Activated CD4-positive, CD25-positive, alpha-beta regulatory T cell treated with anti-CD3 and anti-CD28 coated beads, Interleukin-2, amount 50 U/mL, for 24 hours (primary cell): ENCODE measurements around the gene ATP10A.

Experiments
- ATAC-seq, 2 donors: fragments of 150-1000 bp; cut with Tn5 transposase; one replicate each; pipeline ENCODE4 v1.10.0; 2021; ENCODE audit warnings: mild to moderate bottlenecking in 1 of 2, moderate library complexity in 1 of 2

Gene ATP10A

DNA sequence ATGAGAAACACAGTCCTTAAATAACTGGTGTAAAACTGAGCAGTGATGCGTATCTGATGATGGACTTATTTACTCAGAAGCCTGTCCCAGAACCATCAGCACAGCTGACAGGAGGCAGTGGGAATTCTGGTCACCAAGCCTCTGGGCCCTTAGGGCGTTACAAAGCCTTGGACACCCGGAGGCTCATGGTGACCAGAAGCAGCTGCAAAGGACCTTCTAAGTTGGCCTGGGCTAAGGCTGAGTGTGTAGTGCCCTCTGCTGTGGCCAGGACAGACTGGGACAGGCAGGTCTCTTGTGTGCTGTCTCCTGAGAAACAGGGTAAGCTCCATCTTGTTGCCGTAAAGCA is 168.9 kb downstream of the ATP10A start:
- no peak for ATAC-seq

DNA sequence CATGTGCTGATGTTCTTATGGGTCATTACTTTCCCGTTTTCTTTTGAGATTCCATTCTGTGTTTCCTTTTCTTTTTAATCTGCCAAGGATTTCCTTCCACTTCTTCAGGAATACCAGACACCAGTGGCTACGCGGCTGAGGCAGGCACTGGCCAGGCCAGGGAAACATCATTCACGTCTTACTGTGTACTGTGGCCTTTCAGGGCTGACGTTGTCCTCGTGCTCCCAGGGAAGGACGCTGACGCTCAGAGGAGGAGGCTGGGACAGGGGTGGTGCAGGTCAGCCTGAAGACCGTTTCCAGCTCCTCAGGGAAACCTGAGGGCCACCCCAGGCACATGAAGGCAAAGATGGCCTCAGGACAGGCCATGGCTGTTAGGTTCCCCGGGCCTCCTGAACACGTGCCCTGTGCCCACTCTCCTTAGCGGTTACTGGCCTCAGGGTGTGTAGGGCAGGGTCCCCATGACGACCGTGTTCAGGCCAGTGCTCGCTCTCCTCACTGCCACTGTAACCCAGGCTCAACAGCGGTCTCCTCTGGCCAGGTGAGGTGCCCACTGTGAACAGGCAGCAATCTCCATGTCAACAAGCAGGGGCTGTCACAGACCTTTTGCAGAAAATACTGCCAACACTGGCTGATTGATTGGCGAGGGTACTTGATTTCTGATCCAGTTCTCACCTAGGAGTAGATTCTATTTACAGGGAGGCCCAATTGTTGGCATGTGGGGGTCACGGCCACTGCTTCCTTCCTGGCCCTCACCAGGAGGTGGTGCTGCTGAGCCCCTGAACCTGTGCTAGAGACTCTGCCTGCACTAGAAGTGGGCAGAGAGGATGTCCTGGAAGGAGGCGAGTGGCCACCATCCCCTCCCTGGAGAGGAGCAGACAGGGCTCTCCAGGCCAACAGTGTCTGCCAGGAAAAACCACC is 169.5 kb downstream of the ATP10A start:
- no peak for ATAC-seq

DNA sequence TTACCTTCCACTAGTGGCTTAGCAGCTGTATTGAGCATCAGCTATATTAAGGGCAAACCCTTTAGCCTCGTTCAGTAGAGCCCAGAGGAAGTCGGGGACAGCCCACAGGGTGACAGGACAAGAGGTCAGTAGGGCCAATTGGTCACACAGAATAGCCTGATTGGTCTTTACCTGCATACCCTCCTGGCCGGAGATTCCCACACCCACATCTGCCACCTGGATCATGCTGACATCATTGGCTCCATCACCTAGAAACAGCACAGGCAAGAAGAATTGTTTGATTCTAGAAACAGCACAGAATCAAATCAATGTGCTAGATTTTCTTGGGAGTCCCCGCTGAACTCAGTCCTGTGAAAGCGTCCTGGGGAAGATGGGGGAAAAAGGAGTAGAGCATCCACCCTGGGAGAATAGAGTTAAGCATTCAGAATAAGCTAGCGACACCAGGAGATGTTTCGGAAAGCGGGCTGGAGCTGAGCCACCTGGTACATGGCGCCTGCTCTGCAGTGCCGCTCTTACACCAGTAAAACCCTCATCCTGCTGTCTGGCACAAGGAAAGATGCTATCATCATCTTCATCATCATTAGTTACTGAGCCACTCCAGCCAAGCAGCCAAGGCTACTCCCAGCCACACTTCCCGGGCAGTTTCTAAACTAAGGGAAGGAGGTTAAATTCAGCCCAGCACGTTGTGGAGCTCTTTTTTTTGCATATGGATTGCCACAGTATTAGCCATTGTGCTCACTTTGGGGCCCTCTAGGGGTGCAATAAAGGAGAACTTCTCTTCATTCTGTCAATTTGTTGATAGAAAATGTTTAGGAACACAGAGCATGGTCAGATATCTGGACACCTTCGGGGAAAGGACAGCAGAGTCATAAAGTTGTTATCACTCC is 171.3 kb downstream of the ATP10A start:
- no peak for ATAC-seq

DNA sequence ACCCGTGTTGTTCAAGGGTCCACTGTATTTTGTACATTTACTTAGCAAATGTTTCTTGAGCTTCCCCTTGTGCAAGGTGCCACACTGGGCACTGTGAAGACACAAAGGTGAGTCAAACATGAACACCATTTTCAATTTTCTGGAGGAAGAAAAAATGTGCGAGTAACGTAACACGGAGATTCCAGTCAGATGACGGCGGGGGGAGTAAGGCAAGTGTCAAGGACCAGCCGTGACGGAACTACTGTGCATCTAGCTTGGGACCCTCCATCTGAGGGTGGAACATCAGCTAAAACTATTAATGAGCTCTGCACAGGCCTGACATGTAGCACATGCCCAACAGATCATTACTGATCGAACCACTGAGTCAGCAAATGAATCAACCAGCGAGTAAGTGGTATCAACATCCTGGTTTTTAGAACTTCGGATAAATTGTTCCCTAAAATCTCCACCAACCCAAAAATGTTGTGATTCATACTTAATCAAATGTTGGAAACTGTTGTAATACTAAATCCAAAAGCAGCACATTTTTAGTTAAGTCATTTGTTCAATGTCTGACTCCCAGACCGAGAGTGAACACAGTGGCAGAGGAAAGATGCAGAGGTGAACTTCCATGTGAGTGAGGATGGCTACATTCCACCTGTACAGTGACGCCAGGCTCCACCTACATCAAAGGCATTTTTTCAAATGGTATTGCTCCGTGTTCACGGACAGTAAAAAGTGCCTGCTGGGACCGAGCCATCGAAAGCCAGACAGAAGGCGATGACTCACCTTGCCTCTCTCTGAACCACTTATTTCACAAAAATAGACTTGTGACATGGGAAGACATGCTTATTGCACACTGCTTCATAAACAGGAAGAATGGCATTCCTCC is 172.2 kb downstream of the ATP10A start:
- no peak for ATAC-seq

DNA sequence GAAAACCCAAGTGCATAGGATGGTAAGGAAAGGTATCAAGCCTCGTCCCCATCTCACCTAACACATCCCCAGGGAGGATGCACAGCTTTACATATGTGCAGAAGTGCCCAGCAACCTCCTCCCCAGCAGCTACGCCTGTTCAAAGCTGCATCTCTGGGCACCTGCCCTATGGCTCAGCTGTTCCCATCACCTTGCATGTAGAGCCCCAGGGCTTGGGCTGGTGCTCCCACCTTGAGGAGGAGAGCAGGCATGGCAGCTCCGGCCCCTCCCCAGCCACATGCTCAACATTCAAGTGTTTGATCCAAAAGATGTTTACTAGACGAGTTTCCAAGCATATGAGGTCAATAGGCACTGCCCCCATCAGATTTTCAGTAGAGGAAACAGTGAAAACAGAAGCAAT is 173.5 kb downstream of the ATP10A start:
- ATAC-seq = no peak

DNA sequence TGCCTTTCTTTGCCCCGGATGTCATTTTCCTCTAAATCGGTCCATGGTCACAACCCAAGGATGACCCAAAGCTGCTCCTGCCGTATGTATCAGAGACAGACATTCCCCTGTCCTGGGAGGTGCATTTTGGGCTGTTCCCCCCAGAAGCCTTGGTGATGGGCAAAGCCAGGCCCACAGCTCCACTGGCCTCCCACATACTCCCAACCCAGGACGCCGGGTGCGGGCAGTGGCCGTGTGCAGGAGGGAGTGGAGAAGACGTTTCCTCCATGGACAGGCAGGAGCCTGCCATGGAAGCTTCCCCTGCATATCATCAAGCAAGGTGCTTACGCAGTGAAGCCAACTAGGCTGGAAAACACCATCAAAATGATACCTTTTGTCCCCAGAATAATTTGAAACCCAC is 175.0 kb downstream of the ATP10A start:
- ATAC-seq = no peak

DNA sequence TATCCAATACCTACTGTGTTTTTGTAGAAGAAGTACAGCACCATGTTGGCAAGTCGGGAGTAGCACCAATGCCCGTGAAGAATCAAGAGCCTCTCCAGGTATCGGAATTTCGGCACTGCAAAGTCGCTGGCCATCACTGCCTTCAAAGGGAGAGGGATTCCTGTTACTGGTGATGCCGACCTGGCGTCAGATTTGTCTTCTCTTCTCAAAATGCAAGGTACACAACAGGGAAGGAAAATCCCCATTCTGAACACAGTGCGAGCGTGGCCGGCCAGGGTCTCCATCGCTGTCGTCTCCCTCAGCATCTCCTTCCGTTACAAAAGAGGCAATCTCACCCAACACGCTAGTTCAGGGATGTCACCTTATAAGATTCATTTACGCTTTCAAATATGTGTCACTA is 175.4 kb downstream of the ATP10A start:
- no peak for ATAC-seq

DNA sequence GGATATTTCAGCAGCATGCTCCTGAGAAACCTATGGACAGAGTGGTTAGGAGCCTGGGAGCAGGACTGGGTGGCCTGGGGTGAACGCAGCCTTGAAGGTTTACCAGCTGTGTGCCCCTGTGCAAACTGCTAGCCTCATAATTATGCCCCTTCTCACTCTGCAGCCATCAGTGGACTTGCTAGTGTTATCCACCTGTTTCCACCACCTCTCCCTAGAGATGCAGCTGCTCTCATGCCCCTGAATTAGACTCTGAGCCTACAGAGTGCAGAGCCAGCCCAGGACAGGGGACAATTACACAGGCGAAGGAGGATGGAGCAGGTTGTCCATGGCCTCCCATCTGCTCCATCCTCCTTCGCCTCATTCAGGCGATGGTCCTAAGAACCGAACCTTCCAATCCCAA is 175.9 kb downstream of the ATP10A start:
- no peak for ATAC-seq

DNA sequence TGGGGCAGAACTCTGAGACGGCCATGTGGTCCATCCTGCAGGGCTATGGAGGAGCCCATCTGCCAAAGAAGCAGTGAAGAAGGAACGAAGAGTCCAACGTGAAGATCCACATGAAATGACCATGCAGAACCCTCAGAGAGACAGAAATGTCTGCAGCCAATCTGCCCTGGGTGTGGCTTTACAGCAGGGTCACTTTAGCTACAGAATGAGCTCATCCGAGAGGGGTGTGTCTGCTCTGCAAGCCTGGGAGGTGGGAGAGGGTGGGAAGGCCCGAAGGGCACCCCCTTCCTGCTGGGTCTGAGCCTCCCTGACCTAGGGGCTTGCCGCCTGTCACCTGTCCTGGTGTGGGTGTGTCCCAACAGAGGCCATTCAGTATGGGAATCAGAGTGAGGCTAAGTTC is 176.3 kb downstream of the ATP10A start:
- no peak for ATAC-seq

DNA sequence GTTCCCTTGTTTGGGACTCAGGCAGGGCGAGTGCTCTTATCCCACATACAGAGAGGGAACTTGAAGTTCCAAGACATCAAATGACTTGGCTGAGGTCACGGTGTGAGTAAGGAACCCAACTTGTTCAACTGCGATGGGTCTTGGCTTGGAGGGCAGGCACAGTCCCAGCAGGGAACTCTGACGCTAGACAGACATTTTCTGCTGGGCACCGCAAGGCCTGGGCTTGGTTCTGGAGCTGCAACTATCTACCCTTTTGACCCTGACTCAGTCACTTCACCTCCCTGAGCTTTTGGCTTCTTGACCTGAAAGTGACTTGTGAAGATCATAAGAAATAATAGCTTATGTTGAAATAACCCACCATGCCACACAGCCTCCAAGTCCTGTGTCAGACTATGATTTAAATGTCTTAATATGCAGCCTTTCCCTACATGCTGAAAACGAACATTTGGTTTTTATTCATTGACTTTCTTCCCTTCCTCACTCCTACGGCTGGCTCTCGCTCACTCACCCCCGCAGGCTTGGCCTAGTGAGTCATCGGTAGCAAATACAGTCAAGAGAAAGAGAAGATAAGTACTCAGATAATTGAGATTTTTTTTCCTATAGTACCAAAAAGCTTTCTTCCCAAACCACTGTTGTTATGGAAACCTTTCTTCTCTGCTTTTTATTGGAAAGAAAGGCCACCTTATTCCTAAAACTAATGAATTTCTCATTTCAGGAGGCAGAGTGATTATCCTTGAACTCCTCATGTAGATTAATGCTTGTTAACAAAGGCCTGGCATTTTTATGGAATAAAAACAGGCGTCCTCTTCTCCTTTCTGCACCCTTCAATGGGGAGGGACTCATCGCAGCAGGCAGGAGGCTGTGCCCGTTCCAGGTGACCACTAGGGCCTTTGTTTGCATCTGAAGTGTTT is 178.4 kb downstream of the ATP10A start:
- ATAC-seq = no peak

DNA sequence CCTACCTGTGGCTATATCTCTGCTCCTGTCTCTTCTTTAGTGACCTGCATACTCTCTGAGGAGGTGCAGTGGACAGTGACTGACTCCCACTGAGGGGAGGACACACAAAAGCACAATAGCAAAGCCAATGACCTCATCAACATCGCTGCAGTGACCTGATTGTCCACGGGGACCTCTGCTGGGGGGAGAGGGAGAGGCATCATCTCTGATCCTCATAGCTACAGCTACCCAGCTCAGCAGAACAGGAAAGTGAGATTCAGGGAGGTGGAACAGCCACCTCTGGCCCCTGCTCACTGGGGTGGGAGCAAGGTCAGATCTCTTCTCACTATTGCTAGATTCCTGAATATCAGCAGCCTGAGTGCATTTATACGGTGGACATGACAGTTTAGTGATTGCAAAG is 179.2 kb downstream of the ATP10A start:
- no peak for ATAC-seq

DNA sequence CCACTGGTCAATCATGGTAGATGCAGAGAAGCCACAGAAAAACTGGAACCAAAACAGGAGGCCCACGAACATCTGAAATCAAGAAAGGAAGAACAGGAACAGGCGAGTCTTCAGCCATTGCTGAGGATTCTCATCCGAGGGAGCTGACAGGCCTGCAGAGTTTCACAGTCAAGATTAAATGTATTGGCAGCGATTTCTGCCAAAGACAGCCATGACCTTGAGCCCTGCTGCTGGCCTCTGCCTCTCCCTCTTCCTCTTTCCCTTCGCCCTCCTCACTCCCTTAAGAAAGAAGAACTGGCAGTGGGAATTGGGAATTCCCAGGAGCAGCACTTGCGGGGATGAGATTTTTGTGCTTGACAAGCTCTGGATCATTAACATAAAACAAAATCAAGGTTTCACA is 179.7 kb downstream of the ATP10A start:
- no peak for ATAC-seq

DNA sequence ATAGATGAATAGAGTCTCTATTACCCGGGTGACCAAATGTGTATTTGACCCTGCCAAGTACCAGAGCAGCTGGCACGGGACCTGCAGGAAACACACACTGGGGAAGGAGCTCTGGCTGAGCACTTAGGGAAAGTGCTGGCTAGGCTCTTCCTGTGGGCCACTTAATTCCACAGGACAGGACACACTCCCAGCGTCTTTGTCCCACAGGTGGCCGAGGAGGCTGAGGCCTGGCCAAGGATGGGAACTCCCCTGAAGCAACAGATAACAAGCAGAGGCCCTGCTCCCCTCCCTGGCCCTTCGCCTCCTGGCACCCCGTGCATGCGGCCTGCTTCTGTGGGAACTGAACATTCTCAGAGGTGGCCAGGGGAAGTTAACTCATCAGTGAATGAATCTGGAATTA is 180.8 kb downstream of the ATP10A start:
- no peak for ATAC-seq

DNA sequence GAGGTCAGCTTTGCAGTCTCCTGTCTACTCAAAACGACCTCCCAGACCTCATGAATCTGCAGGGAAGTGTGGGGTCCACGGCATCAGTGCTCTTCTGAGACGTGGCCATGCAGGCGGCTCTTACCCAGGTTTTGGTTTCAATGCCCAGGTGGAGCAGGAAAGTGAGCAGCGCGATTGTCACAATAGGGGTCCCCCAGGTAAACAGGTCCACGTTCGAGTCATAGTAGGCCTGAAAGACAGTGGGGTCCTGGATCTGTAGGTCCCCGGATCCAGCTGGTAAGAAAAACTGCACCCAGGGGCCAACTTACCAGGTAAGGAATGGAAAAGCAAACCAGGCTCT is 182.5 kb downstream of the ATP10A start:
- no peak for ATAC-seq

DNA sequence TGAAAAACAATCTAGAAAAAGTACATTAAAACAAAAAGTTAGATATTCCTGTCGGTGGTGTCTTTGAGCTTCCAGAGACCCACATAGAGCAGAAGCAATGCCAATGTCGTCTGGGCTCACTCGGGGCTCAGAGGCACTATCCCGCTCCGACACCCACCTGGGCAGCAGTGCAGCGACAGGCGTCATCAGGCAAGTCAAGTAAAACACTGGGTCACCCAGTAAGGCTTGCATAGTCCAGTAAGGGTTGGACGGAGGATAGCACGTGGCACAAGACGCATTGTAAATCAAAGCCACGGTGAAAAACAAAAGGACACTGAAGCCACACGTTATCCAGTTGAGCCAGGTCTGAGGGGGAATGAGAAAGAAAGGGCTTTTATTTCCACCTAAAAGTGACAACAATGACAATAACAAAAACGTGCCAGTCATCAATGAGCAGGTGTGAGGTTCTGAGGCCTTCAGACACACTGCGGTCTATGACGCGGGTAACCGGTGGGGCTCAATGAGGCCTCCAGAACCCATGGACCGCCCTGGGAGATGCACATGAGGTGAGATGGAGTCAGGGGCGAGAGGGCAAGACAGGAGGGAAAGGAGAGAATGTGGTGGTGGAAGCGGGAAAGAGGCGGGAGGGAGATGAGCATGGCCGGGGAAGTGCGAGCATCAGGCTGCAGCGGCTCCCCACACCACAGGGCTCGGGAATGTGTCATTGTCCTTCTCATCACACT is 183.0 kb downstream of the ATP10A start:
- no peak for ATAC-seq

DNA sequence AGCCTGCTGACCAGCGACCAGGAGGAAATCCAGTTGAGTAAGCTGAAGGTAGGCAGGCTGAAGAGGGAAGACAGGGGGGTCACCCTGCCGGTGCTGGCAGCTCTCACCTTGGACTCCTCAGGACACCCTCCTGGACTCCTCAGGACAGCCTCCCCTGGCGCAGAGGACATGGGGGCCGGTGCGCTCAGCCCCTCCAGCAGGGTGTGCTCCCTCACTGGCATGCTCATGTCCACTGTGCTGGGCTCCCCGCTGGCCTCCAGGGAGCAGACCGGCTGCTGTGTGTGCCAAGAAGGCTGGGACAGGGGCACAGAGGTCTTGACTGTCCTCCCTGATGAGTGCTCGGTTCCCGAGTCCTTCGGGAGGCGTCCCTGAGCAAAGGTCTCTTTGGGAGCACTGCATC is 183.6 kb downstream of the ATP10A start:
- ATAC-seq = no peak

DNA sequence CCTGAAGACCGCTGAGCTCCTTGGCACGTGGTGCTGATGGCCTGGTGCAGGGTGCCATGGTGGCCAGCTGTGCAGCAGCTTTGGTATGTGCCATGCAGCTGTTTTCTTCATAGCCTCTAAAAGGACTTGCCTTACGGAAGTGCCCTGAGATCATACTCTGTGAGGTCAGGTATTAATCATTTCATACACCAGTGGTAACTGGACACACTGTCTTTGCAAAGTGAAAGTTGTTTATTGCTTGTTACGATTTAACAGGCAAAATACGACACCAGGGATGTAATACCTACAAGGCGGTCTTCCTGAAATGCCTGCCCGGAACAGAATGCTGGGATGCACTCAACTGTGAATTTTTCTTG is 184.6 kb downstream of the ATP10A start:
- ATAC-seq = no peak

DNA sequence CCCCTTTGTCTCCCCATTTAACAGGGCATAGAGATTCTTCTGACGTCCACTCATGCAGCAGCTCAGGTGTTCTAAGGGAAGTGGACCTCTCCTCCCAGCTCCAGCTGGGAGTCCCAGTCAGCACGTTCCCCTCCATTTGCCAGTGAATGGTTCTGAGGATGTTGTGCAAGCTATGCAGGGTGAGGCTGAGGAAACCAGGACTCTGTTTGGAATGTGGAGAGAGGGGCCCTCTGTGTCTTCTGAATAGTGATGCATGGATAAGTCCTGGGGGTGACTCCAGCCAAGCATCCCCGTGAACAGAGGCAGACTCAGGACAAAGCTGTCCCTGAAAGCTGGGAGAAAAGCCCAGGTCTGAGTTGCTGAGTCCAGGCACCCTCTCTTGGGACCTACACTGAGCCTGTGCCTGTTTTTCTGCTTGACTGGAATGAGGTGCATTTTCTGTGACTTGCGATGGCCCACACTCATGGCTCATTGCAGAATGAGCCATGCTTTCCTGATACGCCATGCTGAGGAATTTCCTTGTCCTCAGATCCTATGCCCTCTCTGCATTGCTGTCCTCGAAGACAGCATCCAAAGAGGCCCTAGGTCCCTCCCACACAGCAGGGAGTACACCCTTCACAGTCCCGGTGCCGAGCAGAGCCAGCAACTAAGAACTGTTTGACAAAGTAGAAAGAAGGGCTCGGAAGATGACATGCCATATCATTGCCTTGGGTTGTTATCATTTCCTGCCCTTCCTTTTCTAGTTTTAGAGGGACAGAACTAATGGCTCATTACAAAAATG is 185.2 kb downstream of the ATP10A start:
- no peak for ATAC-seq

DNA sequence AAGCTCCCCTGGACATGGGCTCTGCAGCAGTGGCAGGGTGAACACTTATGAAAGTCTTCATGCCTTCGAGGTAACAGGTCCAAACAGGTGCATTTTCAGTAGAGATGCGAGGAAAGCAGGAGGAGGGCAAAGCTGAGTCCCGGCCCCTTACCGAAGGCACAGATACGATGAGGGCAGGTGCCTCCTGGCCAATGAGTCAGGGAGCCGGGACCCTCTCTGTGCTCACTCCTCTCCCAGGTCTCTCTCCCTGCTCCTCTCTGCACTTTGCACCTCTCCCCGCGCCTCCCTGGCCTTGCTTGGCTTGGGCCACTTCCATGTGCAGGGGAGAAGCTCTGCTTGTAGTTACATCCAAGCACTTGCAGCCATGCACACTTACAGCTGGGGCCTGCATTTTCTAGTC is 187.1 kb downstream of the ATP10A start:
- ATAC-seq = no peak

DNA sequence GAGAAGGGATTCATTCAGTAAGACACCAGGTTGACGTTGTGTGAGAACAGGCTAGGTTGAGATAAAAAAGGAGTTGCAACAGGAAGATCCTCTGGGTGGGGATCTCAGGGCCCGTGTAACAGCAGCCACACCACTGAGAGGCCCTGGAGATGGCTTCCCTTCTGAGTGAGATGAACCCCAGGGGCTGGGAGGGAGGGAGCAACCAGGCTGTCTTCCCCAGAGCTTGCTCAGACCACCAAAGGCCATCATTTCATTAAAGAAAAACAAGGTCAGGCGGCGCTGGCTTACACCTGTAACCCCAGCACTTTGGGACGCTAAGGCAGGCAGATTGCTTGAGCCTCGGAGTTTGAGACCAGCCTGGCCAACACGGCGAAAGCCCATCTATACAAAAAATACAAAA is 187.7 kb downstream of the ATP10A start:
- ATAC-seq = no peak

DNA sequence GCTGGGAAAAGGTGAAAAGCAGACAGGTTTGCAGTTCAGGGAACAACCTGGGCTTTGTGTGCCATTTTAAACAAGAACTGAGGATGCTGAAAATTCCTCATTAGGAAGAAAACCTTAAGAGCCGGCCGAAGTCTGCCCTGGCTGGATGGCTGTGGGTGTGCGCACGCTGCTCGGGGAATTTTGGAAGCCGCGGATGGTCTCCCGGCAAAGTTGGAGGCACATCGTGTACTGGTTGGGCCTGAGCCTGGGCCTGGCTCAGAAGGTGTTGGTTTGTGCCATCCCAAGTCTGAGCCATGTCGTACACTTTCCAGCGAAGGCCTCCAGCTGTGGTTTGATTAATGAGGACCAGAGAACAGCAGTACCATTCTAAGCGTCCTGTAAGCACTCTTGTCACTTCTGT is 188.2 kb downstream of the ATP10A start:
- ATAC-seq = no peak
